GM21529 (cell line): ENCODE measurements around the gene ASPDH.

Source experiments
- ATAC-seq: cut with Tn5 transposase; IDR thresholded peaks from one replicate; pipeline ENCODE4 v1.9.1; 2021; ENCODE audit not compliant: unreplicated experiment

The ASPDH gene

DNA sequence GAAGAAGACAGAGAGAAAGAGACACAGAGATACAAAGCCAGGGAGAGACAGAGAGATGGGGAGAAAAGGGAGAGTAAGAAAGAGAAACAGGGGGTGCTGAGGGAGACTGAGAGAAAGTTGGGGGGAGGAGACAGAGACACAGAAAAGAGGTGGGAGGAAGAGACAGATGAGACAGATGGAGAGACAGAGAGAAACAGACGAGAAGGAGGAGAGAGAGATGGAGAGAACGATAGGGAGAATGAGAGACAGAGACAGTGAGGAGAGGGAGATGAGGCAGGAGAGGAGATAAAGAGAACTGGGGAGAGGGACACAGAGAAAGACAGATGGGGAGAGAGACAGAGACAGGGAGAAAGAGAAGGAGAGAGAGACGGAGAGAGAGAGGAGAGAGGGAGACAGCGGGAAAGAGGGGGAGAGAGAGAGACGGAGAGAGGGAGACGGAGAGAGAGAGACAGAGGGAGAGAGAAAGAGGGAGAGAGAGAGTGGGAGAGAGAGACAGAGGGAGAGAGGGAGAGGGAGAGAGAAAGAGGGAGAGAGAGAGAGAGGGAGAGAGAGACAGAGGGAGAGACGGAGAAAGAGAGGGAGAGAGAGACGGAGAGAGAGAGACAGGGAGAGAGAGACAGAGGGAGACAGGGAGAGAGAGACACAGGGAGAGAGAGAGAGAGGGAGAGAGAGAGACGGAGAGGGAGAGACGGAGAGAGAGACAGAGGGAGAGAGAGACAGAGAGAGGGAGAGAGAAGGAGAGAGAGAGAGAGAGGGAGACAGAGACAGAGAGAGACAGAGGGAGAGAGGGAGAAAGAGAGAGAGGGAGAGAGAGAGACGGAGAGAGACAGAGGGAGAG, 15.3 kb downstream of the ASPDH start:
- ATAC-seq = no peak

DNA sequence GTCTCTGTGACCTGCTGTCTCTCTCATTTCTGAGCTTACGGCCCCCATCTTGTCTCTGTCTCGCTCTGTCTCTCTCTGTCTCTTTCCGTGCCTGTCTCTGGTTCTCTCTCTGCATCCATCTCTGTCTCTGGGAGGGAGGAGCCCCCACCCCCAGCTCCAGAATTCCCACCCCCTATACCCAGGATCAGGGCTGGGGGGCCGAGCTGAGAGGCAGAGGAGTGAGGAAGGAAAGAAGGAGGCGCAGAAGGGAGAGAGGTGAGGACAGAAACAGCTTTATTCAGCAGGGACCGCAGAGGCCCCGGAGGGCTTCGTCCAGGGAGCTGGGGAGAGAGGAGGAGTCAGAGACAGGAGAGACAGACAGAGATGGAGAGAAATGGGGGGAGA, 16.7 kb downstream of the ASPDH start:
- no peak for ATAC-seq

DNA sequence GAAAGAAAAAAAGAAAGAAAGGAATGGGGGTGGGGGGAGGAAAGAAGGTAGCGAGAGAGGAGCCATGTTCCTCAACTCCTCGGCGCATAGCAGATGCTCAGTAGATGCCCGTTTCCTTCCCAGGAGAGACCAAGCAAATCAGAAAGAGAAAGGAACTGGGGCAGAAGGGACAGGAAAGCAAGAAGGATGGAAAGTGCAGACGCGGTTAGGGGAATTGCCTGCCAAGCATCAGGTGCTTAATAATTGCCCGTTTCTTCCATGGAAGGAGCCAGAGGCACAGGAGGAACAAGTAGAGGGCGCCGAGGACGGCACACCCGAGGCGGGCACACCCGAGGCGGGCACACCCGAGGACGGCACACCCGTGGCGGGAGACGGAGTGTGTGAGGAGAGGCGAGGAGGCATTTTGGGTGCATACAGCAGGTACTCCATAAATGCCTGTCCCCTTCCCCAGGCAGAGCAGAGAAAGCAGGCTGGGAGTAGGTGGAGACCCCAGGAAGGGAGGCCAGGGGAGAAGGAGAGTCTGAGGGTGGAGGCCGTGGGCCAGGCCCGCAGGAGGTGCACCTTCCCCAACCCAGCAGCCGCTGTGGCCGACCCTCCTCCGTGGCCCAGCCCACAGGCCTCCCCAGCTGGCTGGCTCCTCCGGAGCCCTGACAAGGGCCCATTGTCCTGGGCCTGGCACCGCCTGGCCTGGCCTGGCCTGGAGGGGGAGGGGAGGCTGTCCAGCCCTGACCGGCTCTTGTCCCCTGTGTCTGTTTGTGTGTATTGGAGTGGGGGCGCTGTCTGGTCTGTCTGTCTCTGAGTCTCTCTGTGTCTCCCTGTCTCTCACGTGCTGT, 17.3 kb downstream of the ASPDH start:
- ATAC-seq = no peak

DNA sequence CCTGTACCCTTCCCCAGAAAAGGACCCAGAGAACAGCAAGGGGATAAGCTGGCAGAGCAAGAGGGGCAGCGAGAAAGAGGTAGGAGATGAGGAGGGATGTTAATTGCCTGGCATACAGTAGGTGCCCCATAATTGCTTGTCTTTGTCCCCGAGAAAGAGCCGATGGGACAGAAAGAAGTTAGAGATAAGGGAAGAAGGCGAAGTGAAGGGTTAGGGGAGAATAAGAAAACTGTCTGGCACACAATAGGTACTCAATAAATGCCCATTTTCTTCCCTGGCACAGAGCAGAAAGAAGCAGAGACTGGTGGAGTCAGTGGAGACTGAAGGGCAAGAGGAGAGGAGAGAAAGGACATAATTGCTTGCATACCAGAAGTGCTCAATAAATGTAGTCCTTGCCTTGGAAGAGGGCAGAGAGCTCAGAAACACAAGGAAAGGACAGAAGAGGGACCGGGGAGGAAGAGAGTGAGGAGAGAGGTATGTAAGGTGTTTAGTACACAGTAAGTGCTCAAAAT, 18.6 kb downstream of the ASPDH start:
- ATAC-seq = no peak

DNA sequence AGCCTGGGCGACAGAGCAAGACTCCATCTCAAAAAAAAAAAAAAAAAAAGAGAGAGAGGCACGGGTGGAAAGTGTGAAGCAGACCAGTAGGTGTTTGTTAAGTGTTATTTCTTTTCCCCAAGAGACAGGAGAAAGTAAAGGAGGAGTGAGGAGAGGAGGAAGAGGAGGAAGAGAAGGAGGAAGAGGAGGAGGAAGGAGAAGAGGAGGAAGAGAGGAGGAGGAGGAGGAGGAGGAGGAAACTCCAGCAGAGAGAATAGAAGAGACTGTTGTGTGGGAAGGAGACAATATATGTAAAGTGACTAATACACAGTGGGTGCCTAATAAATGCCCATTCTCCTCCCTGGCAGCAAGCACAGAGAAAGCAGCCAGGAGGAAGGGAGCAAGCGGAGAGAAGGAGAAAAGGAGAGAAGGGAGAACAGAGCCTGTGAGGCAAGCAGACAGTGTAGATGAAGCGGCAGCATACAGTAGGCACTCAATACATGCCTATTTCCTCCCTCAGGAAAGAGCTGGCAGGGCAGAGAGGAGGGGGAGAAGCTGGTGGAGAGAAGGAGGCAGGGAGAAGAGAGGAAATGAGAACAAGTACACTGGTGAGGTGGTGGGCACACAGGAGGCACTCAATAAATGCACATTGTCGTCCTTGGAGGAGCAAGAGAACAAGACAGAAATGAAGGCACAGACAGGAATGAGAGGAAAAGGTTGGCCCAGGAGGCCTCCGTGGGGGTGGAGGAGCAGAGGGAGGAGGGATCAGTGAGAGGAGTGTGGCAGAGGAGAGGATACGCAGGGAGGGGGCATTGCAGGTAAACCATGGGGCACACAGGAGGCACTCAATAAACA, 19.3 kb downstream of the ASPDH start:
- no peak for ATAC-seq

DNA sequence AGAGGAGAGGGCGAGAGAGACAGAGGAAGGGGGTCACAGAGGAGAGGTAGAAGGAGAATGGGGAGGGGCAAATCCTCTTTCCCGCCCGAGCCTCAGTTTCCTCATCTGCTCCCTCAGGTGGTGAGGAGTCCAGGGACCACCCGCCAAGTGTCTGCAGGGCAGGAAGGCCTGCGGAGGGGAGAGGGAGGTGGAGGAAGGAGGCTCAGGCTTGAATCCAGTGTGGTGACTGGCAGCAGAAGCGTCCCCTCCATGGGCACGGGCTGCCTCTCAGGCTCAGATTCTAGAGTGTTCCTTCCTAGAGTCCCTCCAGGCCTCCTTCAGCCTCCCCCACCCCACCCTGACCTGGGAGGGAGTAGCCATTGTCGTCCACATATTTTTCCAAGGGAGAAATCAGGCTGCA, 20.5 kb downstream of the ASPDH start:
- ATAC-seq = no peak

DNA sequence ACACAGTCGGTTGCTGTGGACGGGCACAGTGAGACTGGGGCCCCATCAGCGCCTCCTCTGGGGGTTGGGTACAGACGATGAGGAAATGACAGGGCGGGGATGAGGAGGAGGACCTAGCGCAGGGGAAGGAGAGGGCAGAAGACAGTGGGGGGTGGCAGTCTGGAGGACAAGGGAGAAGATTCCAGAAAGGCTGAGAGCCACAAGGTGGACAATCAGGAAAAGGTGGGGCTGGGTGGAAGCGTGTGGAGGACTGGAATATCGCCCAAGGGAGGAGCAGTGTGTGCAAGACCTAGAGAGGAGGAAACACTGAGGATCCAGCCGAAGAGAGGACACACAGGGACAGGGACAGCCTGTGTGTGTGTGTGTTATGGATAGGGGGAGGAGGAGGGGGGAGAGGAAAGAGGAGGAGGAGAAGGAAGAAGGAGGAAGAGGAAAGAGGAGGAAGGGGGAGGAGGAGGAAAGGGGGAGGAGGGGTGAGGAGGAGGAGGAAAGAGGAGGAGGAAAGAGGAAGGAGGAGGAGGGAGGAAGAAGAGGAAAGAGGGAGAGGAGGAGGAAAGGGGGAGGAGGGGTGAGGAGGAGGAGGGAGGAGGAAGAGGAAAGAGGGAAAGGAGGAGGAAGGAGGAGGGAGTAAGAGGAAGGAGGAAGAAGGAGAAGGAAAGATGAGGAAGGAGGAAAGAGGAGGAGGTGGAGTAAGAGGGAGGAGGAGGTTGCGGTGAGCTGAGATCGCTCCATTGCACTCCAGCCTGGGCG, 21.2 kb downstream of the ASPDH start:
- no peak for ATAC-seq

DNA sequence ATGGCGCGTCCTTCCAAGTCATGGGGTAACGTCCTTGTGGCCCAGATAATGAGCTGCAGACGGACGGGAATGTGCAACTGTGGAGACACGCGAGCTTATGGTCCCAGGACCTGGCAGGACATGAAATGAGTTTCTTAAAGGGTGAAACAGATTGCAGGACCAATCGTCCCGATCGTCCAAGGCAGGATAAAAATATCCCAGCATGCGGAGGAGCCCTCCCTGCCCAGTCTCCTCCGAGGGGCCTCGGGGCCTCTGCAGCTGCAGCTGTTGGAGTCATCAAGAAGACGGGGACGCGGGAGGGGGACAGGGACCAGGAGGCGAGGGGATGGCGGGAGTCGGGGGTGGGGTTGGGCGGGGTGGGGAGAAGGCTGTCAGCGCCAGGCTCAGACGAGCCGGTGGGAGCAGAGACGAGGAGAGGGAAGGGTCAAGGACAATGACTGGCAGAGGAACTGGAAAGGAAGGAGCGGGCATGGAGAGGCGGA, 22.7 kb downstream of the ASPDH start:
- ATAC-seq = no peak

DNA sequence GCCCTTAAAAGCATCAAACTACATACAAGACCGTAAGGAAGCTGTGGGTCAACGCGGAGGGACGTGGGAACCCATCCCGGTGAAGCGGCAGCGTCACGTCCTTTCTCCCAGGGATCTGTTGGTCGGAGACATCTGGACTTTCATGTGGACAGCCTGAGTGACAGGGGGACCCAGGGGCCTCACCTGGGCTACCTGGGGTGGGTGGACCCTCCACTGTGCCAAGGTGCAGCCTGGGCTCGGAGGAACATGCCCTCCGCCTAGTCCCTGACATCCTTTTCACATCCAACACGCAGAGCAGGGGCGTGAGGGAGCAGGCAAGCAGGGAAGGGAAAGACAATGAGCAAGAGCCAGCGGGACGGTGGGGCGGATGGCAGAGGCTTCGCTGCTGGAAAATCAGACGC, 23.3 kb downstream of the ASPDH start:
- ATAC-seq = no peak

DNA sequence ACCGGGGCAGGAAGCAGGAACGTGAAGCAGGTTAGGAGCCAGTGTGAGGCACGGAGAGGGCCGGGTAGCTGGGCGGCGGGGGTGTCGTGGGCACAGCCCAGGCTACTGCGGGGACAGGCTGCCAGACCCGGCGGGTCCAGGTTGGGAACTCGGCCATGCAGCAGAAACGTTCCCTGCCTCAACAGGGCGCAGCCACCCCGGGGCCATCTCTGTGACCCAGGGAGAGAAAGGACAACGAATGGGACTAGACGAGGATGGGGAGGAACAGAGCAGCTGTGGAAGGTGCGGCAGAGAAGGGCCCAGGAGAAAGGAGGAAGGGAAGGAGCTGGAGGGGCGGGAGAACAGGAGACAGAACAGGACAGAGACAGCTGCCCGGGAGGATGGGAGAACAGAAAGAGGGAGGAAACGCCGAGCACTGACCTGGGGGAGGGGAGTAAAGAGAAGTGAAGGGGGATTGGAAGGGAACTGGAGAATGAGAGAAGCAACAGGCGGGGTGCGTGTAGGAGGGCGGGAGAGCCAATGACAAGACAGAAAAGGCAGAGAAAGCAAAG, 24.2 kb downstream of the ASPDH start:
- no peak for ATAC-seq

DNA sequence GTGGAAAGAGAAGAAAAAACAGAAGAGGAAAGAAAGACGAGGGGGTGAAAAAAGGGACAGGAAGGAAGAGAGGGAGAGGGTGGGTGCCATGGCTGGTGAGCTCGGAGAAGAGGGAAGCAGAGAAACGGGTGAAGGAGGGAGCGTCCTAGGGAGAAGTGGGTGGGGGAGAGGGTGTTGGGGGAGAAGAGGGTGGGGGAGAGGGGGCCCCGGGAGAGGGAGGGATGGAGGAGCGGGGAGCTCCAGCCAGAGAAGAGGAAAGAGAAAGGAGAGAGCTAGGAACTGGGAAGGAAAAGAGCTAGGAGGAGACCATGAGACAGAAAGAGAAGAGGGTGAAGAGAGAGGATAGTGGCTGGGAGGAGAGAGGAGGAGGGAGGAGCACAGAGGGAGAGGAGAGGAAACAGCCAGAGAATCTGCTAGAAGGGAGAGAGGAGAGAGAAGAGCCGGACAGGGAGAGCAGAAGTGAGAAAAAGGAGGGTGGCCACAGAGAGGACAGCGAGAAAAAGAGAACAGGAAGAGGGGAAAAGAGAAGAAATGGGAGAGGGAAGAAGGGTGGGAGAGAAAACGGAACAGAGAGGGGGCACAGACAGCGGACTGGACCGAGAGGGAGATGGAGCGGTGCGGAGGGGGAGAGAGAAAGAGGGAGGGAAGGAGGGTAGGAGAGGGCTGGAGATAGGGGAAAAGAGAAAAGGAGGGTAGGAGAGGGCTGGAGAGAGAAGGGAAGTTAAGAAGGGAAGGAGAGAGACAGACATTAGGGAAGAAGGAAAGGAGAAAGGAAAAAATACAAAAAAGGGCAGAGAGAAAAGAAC, 25.1 kb downstream of the ASPDH start:
- ATAC-seq = no peak

DNA sequence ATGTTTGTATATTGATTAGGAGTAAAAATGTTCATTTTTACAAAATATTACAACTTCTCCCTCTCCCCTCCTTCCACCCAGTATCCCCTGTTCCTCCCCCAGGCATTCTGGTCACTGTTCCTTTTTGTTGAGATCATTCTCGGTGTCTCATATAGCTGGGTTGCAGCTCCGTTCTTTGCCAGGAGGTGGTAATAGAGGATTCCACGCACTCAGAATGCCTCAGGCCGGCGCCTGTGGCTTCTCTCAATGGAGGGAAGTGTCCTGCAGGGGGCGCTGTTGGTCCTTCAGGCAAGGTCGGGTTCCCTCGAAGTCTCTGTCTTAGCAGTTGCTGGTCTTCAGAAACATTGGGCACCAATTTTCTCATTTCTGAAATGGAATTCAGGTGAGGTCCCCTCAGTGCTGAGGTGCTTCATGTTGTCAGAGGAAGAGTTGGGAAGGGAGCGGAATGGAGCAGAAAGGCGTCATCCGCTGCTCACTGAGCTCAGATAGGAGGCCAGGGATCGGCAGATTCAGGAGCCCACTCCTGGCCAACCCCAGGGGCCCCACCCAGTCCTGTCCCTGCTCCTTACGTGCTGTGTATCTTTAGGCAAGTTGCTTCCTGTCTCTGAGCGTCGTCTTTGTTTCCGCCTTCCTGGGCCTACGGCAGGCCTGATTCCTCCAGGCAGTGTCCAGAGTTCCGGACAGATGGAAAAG, 26.7 kb downstream of the ASPDH start:
- ATAC-seq = no peak

DNA sequence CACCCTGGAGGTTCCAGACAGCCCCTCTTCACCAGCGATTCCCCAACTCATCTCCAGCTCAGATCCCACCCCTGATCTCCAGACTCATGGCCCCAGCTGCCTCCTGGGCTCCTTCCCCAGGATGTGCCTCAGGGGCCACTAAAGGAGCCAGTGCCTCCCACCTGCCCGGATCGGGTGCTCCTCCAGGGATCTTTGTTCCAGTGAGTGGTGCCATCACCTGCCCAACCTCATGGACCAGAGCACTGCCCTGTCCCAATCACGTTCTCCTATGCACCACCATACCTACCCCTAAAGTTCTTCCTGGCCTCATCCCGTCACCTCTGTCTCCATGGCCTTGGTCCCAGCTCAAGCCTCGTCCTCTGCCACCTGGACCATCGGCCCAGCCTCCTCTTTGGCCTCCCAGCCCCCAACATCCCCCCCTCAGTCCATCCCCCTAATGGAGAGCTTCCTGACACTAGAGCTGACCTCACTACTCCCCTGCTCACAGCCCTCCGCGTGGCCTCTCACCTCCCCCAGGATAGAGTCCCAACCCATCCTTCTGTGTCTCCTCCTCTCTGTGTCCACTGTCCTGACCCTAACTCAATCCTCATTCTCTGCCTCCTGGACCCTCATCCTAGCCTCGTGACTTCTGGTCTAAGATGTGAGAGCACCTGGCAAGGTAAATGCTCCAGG, 28.3 kb downstream of the ASPDH start:
- ATAC-seq = no peak

DNA sequence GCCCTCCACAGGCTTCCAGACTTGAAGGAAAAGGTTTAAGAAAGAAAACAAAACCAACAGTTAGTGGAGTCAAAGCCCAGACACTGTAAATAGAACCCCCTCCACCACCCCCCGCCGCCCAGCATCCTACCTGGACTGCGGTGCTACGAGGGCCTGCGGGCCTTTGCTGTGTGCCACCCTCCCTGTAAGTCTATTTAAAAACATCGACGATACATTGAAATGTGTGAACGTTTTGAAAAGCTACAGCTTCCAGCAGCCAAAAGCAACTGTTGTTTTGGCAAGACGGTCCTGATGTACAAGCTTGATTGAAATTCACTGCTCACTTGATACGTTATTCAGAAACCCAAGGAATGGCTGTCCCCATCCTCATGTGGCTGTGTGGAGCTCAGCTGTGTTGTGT, 30.8 kb downstream of the ASPDH start:
- no peak for ATAC-seq

DNA sequence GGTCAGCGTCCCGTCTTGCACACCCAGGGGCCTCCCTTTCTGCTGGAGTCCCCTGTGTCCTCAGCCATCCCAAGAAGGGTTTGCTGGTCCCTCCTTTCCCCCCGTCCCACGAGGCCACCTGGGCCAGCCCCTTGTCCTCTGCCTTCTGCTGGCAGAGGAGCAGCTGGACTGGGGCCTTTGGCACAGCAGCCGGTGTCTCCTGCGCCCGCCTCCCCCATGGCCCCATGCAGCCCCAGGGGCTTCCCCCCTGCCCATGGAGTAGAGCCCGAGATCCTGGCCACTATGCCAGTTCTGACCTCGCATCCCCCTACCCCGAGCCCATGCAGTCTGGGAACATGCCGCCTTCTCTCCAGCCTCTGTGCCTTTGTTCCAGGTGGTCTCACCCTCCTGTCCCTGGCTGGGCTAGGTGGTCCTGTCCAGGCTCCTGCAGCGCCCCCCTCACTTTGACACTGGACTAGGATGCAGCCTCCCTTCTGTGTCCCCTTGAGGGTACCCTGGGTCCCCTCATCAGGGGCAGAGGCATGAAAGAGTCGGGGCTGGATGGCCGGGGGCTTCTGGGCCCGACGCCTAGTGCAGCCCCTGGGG, 31.4 kb downstream of the ASPDH start:
- no peak for ATAC-seq

DNA sequence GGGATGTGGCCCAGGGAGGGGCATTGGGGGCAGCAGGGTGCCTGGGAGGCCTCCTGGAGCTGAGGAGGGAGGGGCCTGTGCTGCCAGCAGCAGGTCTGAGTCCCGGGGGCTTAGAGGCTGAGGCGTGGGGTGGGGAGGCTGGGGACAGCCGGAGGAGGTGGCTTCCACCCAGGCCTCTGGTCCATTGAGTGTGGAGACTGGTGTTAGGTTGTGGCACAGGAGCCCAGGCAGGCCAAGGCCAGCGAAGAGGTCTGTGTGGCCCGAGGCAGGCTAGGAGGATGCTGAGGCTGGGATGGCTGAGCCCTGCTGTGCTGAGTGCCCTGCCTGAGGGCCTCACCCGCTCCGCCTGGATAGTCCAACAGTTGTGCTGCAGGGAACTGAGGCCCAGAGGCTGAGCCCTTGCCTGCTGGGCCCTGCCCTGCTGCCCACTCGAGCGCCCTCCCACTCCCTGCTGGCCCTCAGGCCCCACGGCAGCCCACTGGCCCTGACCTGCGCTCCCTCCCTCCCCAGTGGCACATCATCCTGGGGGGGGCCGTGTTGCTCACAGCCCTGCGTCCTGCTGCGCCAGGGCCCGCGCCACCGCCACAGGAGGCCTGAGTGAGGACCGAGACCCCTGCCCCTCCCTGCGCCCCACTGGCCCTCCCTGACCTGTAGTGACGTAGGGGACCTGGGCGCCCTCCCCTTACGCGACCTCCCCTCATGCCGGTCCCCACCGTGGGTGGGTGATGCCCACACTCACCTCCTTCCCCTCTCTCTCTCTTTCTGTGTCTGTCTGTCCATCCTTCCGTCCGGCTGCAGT, 32.2 kb downstream of the ASPDH start:
- no peak for ATAC-seq
